Measurements from ENCODE around the gene SGCA. TPM values are rescaled to one million over a fixed set of nuclear protein-coding genes. Genes with fewer than 3 reads are reported as not detected.
A peak's percentile ranks its signal among the peaks of the same experiment; 100 is the strongest.

Gene SGCA
- total and polyA plus RNA-seq, 2 of the 13 experiments (the other 11 are each of a cell fraction or from before 2014, with no cell fraction given), result not detected

GRCh38 chr17:50177983-50178834 lies 12.4 kb downstream of the SGCA start (continued):
- TF ChIP-seq ARID2 (CRISPR knock-in tag; IDR thresholded peaks at IDR 0.05; ENCODE audit: borderline replicate concordance) (peak; percentile 92; the same call in 1 of the 2 replicates), MTA3 (CRISPR knock-in tag; IDR thresholded peaks at IDR 0.05) (no peak), FOXA1 (IDR thresholded peaks at IDR 0.05) (no peak), FOXA1 (CRISPR knock-in tag; IDR thresholded peaks at IDR 0.05) (no peak), SRF (IDR thresholded peaks at IDR 0.05; ENCODE audit: low read depth, low read length) (no peak), EZH2 (conservative IDR thresholded peaks at IDR 0.05; ENCODE audit: low read depth, low read length) (no peak), HOXD1 (CRISPR knock-in tag; IDR thresholded peaks at IDR 0.05) (no peak), ZNF333 (CRISPR knock-in tag; IDR thresholded peaks at IDR 0.05; ENCODE audit: borderline replicate concordance) (0 out of 2 replicates have a peak, but pooled peaks have one; percentile 40), ZBTB34 (CRISPR knock-in tag; IDR thresholded peaks at IDR 0.05) (0 out of 2 replicates have a peak, but pooled peaks have one; percentile 67), PRDM15 (CRISPR knock-in tag; IDR thresholded peaks at IDR 0.05) (no peak), ZBTB33 (CRISPR knock-in tag; IDR thresholded peaks at IDR 0.05) (peak; percentile 21; the same call in 1 of the 2 replicates), BRCA1 (CRISPR knock-in tag; IDR thresholded peaks at IDR 0.05) (no peak), ZNF776 (CRISPR knock-in tag; IDR thresholded peaks at IDR 0.05) (no peak; the same call in 1 of the 2 replicates), MLLT10 (CRISPR knock-in tag; IDR thresholded peaks at IDR 0.05) (no peak), ZNF562 (CRISPR knock-in tag; IDR thresholded peaks at IDR 0.05; ENCODE audit: borderline replicate concordance) (no peak), KDM5A (IDR thresholded peaks at IDR 0.05; ENCODE audit: borderline replicate concordance, low read length) (no peak), CHD4 (IDR thresholded peaks at IDR 0.05; ENCODE audit: borderline replicate concordance, low read length) (no peak), ZNF530 (CRISPR knock-in tag; IDR thresholded peaks at IDR 0.05; ENCODE audit: low read depth) (no peak), ZNF317 (CRISPR knock-in tag; IDR thresholded peaks at IDR 0.05) (no peak), ZNF615 (CRISPR knock-in tag; IDR thresholded peaks at IDR 0.05; ENCODE audit: borderline replicate concordance) (no peak), ZFX (CRISPR knock-in tag; IDR thresholded peaks at IDR 0.05; ENCODE audit: low read depth) (peak; percentile 75), ZZZ3 (CRISPR knock-in tag; IDR thresholded peaks at IDR 0.05; ENCODE audit: borderline replicate concordance) (no peak)
